Heart left ventricle (tissue), 16 donors: ENCODE measurements around the gene SCUBE3. TPM values are rescaled to one million over a fixed set of nuclear protein-coding genes. Genes with fewer than 3 reads are reported as not detected.

Source experiments
- ATAC-seq, 4 donors: fragments of 200-7000 bp; cut with Tn5 transposase; one replicate each; pipeline ENCODE4 v1.9.1; 2020 to 2022; ENCODE audit warnings: moderate library complexity in 4 of 4, mild to moderate bottlenecking in 3 of 4, moderate number of reproducible peaks in 1 of 4
- DNase-seq, 5 donors: peaks; one replicate each; pipeline ENCODE4 v3.0.0-alpha.2; 2020
- H3K27ac ChIP-seq, 12 donors: fragments of 200-600 bp; sonication (generic) in 4 of 12; one replicate each; pipeline versions ENCODE4 v1.5.0 to v1.8.0; 2016 to 2022; ENCODE audit warnings: mild to moderate bottlenecking in 2 of 12
- H3K27me3 ChIP-seq, 9 donors: fragments of 200-600 bp; sonication (generic) in 2 of 9; one replicate each; pipeline versions ENCODE4 v1.5.1 to v1.8.0; 2016 to 2022; ENCODE audit warnings: mild to moderate bottlenecking in 3 of 9
- H3K36me3 ChIP-seq, 9 donors: fragments of 200-600 bp; sonication (generic) in 2 of 9; one replicate each; pipeline versions ENCODE4 v1.5.0 to v1.8.0; 2018 to 2022; ENCODE audit warnings: mild to moderate bottlenecking in 2 of 9
- H3K4me1 ChIP-seq, 12 donors: fragments of 200-600 bp; sonication (generic) in 4 of 12; one replicate each; pipeline versions ENCODE4 v1.5.0 to v1.8.0; 2016 to 2022; ENCODE audit warnings: mild to moderate bottlenecking in 3 of 12
- H3K4me3 ChIP-seq, 12 donors: fragments of 200-600 bp; sonication (generic) in 4 of 12; one replicate each; pipeline versions ENCODE4 v1.5.0 to v1.8.0; 2017 to 2022; ENCODE audit warnings: mild to moderate bottlenecking in 9 of 12, moderate library complexity in 4 of 12
- H3K9me3 ChIP-seq, 12 donors: fragments of 200-600 bp; sonication (generic) in 4 of 12; one replicate each; pipeline versions ENCODE4 v1.5.0 to v1.8.0; 2016 to 2022; ENCODE audit warnings: mild to moderate bottlenecking in 1 of 12
- POLR2A ChIP-seq, 2 donors: fragments of 450-650 bp; IDR thresholded peaks; one replicate each; pipeline ENCODE4 v1.6.1; 2017; ENCODE audit warnings: antibody characterized with exemption in 2 of 2, mild to moderate bottlenecking in 2 of 2, moderate library complexity in 2 of 2
- WGBS, 4 donors: extraction: QIAGEN DNeasy Blood & Tissue Kit in 2 of 4; methylation state at CpG; one replicate each; pipeline versions ENCODE4 v1.1.5 to v1.1.7; 2013 to 2018; 5-methylcytosine and 5-hydroxymethylcytosine counted together
- intact Hi-C, 10 donors: fragments of 100-400 bp; cut with DNase I; formaldehyde crosslinking; loops; one replicate each; pipeline versions ENCODE4 v1.11.1 to v1.14.2; 2022
- long read RNA-seq, 3 donors: library from polyadenylated mRNA; unstranded; transcript quantifications; one replicate each; pipeline ENCODE4 v2.0.0, GENCODE V29; 2020 to 2021
- polyA plus RNA-seq, 2 donors: library from polyadenylated mRNA; stranded (reverse); fragments of 200-250 nt; gene quantifications; one replicate each; pipeline ENCODE4 v1.2.3, GENCODE V29; 2013
- total RNA-seq, 9 donors: library from RNA; depleted of rRNA in 2 of 9; stranded (reverse); fragments of >200 nt in 2 of 9; fragmentation: NEBNext Ultra II Directional in 3 of 9; extraction: Animal tissue kit (Norgen Biotek cat#: 25700) in 3 of 9; gene quantifications; one replicate each; pipeline versions ENCODE4 v1.1.0 to v1.2.4, GENCODE V29; 2016 to 2023
- TF ChIP-seq, protein P1 (sequence below), 12 donors: fragments of 200-600 bp; sonication (generic) in 4 of 12; IDR thresholded peaks; one replicate each; pipeline versions ENCODE4 v1.5.0 to v1.8.0; 2018 to 2022; ENCODE audit warnings: antibody characterized with exemption in 12 of 12, mild to moderate bottlenecking in 5 of 12
- donor health status: ischemic (EF 13 %, LVEDD 7.1; RV severe dilation, severe dysfunction).
- donor health status: healthy with polysubstance abuse.
- donor health status: DM: no; HTN: yes; CAD: no.
- donor health status: DM: no; HTN: no; CAD: no.
- donor health status: ischemic (EF 25% LVEDD 6.9; RV normal size, moderate dysfunction).
- donor health status: ischemic (EF 25% LVEDD 5.7; RV mildly dilated, moderate dysfunction).
- donor health status: healthy.
- donor health status: DM: yes; HTN: yes; CAD: no.
- donor health status: ischemic (EF 35%, LVEDD 5.7; RV mildly dilated, moderate dysfunction).
- donor health status: nonischemic (EF 11% LVEDD 7.7; RV severe dilation, severe dysfunction).
- donor health status: DM: yes; HTN: yes; CAD: no.
- donor health status: PGD.
- donor health status: ischemic (EF 29% LVEDD 5.4; RV normal size, mild dysfunction).
- donor health status: nonischemic (EF 23%, LVEDD 6.1; RV moderate dilation, normal function).

The SCUBE3 gene
- total RNA-seq (10 to 100 TPM in 2 of 9 donors, 1 to 10 TPM in 7; 1.7 to 18.7 (median 4.6) TPM), polyA plus RNA-seq (1 to 10 TPM in 1 of 2 donors, under 1 TPM in 1; 0.61 to 2.4 TPM)
- long read RNA-seq, donor 1, full-length matches to known transcripts: 7 of 24 reads
- long read RNA-seq, donor 1, partial matches to known transcripts: 7 of 24 reads
- long read RNA-seq, donor 1, other reads (novel, unspliced or antisense): 10 of 24 reads
- long read RNA-seq, donor 2, full-length matches to known transcripts: 2 of 13 reads
- long read RNA-seq, donor 2, partial matches to known transcripts: 1 of 13 reads
- long read RNA-seq, donor 2, other reads (novel, unspliced or antisense): 10 of 13 reads
- long read RNA-seq, donor 3, full-length matches to known transcripts: 1 of 5 reads
- long read RNA-seq, donor 3, partial matches to known transcripts: 2 of 5 reads
- long read RNA-seq, donor 3, other reads (novel, unspliced or antisense): 2 of 5 reads

DNA sequence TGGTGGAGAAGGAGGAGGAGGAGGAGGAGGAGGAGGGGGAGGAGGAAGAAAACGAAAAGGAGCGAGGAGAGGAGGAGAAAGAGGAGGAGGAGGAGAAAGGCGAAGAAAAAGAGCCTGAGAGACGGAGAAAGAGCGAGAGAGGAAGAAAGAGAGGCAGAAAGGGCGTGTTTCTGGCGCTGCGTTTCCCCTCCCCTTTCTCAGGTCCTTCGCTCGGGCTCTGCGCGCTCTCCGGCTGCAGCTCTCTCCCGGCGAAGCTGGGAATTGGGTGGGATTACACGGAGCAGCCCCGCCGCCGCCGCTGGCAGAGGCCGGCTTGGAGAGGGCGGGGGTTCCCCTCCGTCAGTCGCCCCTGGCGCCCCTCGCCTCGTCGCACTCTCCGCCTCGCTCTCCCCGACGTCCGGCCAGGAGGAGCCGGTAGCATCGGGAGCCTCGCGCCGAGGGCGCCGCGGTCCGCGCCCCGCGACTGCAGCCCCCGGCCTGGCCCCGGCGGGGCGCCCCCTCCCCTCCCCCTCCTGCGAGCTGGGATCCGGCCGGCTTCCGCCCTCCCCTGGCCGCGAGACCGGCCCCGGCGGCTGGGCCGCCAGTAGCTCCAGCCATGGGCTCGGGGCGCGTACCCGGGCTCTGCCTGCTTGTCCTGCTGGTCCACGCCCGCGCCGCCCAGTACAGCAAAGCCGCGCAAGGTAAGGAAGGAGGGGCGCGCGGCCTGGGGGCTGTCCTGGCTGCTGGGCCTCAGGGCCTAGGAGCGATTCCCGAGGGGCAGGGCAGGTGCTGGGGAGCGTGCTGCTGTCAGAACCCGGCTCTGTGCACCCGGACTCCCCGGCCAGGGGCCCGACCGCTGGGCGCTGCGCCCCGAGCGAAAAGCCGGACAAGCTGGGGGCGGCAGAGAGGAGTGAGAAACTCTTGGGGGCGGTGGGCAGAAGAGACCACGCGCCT, at the start of gene SCUBE3:
SCUBE3 (plus strand) TSS at position 133 of the 933 bp plus-strand sequence; CDS start at position 596, 463 bp downstream.
- TF ChIP-seq, protein P1, sequence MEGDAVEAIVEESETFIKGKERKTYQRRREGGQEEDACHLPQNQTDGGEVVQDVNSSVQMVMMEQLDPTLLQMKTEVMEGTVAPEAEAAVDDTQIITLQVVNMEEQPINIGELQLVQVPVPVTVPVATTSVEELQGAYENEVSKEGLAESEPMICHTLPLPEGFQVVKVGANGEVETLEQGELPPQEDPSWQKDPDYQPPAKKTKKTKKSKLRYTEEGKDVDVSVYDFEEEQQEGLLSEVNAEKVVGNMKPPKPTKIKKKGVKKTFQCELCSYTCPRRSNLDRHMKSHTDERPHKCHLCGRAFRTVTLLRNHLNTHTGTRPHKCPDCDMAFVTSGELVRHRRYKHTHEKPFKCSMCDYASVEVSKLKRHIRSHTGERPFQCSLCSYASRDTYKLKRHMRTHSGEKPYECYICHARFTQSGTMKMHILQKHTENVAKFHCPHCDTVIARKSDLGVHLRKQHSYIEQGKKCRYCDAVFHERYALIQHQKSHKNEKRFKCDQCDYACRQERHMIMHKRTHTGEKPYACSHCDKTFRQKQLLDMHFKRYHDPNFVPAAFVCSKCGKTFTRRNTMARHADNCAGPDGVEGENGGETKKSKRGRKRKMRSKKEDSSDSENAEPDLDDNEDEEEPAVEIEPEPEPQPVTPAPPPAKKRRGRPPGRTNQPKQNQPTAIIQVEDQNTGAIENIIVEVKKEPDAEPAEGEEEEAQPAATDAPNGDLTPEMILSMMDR (IDR thresholded peaks at IDR 0.05): no peak
- TF ChIP-seq POLR2A (IDR thresholded peaks at IDR 0.05): no peak
- Histone ChIP-seq H3K4me1 (peaks cover 0 to 55% (median 13%) of the 10 kb centered on the region in 12 donors), H3K27ac (peak within 1 kb of the TSS in 9 of 12 donors; percentile 2 to 76 (median 53)), H3K9me3 (no peaks in the 10 kb centered on the region), H3K36me3 (no peaks in the 10 kb centered on the region), H3K4me3 (peak within 1 kb of the TSS; percentile 53 to 80 (median 64)), H3K27me3 (peaks cover 0 to 58% (median 13%) of the 10 kb centered on the region in 9 donors)
- ATAC-seq (peak in 3 of 4 donors; percentile 38 to 56 (median 51)), DNase-seq (peak in 3 of 5 donors; percentile 39 to 61 (median 39))
- intact Hi-C loops: no loop called here
- WGBS, 4 donors: 0 to 2% (median 1%) methylated on average over 31 to 89 of the region's 89 CpGs

DNA sequence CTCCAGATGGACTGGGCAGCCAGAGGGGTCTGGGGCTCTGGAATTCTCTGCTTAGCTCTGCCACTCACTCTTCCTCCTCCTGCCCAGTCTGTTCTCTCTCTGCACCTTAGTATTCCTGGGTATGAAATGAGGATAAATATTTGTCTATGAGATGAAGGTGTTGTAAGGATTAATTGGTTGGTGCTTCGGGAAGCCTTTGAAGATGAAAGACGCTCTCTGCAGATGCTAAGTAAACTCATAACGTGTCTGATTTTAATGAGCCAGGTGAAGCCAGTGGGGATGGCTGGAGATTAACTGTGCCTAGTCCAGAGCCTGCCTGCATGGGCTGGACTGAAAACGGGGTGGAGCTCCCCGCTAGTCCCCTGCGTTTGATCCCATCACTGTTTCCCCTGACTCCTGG, 49.5 kb upstream of the SCUBE3 start:
- Histone ChIP-seq H3K36me3 (no peaks in the 10 kb centered on the region), H3K27ac (no peak overlapping the region), H3K9me3 (no peaks in the 10 kb centered on the region), H3K4me3 (no peak overlapping the region), H3K27me3 (no peaks in the 10 kb centered on the region), H3K4me1 (peaks cover 0 to 30% (median 11%) of the 10 kb centered on the region in 12 donors)
- no peak for DNase-seq
- TF ChIP-seq, protein P1 (IDR thresholded peaks at IDR 0.05): no peak
- no peak for TF ChIP-seq POLR2A (IDR thresholded peaks at IDR 0.05)
- WGBS, 4 donors: 90 to 97% (median 92%) methylated on average over 6 of the region's 6 CpGs
- intact Hi-C loops: loop anchor here in 2 of 10 donors (5.0 kb wide), 2 partner anchors 38 to 73 kb away; no protein-coding TSS in a partner anchor
- ATAC-seq: no peak

DNA sequence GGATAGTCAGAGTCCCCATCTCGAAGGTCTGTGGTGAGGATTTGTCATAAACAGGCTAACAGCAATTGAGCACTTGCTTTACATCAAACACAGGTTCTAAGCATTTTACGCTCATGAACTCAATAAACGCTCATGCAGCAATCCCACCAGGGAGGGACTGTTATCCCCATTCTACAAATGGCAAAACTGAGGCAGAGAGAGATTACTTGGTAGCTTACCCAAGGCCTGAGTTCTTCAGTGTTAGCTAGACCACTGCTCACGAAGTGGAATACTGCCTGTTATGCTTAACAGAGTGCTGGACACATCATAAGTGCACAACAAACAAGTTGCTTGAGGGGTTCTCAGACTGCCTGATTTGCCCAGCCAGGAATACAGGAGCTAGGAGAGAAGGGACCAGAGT, 48.9 kb upstream of the SCUBE3 start:
- no peaks in the 10 kb centered on the region for H3K36me3 ChIP-seq
- no peak overlapping the region for H3K4me3 ChIP-seq
- 94 to 98% (median 95%) methylated on average over 4 of the region's 4 CpGs for WGBS, 4 donors
- DNase-seq (no peak), ATAC-seq (no peak)
- peaks cover 0 to 30% (median 11%) of the 10 kb centered on the region in 12 donors for H3K4me1 ChIP-seq
- intact Hi-C loops: loop anchor here in 3 of 10 donors (5.0 kb wide), 2 partner anchors 37 to 72 kb away; no protein-coding TSS in a partner anchor
- TF ChIP-seq, protein P1 (IDR thresholded peaks at IDR 0.05): no peak
- no peak for TF ChIP-seq POLR2A (IDR thresholded peaks at IDR 0.05)
- no peak overlapping the region for H3K27ac ChIP-seq
- H3K27me3 ChIP-seq: no peaks in the 10 kb centered on the region
- no peaks in the 10 kb centered on the region for H3K9me3 ChIP-seq
